Upper lobe of left lung (tissue), 4 donors: ENCODE measurements around the gene LRRC53.

Experiments used
- POLR2A ChIP-seq, 4 donors: fragments of 450-650 bp; IDR thresholded peaks; one replicate each; pipeline ENCODE4 v1.5.1; 2016 to 2017; ENCODE audit warnings: antibody characterized with exemption in 4 of 4, mild to moderate bottlenecking in 2 of 4
- TF ChIP-seq, protein P1 (sequence below), 6 experiments: fragments of 450-650 bp in 4 of 6; fragments of 200-600 bp in 2 of 6; sonication (generic) in 2 of 6; IDR thresholded peaks; one replicate each; pipeline ENCODE4 v1.5.1; 2016 to 2019; ENCODE audit warnings: antibody characterized with exemption in 6 of 6

DNA sequence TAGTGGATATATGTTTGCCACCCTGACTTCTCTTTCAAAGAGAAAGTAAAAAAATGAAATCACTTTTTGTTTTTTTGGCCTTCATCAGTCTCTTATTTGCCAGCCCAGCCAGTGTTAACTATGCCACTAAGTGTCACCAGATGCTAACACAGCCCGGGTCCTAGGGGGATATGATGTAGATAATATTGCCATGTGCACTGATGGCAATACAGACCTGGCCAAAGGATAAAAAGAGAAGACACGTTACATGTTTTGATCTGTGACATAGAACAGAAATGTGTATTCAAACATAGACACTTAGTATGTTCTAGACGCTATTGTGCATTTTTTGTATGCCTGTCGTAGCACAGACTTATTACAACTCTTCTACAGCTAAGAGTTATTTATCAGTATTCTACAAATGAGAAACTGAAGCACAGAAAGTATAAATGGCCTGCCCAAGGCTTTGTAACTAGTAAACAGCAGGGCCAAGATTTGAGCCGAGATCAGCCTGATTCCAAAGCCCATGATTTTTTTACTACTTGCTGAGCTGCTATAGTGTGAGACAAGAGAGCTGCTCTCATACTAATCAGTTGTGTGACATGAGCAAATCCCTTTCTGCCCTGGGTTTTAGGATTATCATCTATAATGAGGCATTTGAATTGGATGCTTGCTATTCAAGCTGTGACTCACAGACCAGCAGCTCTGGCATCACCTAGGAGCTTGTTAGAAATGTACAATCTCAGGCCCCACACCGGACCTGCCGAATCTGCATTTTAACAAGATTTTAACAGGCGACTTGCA is 6.3 kb downstream of the LRRC53 start:
- TF ChIP-seq POLR2A (IDR thresholded peaks at IDR 0.05), result no peak
- TF ChIP-seq, protein P1, sequence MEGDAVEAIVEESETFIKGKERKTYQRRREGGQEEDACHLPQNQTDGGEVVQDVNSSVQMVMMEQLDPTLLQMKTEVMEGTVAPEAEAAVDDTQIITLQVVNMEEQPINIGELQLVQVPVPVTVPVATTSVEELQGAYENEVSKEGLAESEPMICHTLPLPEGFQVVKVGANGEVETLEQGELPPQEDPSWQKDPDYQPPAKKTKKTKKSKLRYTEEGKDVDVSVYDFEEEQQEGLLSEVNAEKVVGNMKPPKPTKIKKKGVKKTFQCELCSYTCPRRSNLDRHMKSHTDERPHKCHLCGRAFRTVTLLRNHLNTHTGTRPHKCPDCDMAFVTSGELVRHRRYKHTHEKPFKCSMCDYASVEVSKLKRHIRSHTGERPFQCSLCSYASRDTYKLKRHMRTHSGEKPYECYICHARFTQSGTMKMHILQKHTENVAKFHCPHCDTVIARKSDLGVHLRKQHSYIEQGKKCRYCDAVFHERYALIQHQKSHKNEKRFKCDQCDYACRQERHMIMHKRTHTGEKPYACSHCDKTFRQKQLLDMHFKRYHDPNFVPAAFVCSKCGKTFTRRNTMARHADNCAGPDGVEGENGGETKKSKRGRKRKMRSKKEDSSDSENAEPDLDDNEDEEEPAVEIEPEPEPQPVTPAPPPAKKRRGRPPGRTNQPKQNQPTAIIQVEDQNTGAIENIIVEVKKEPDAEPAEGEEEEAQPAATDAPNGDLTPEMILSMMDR (IDR thresholded peaks at IDR 0.05), result no peak
